ENCODE results near the gene RMDN3.

RMDN3 gene

DNA sequence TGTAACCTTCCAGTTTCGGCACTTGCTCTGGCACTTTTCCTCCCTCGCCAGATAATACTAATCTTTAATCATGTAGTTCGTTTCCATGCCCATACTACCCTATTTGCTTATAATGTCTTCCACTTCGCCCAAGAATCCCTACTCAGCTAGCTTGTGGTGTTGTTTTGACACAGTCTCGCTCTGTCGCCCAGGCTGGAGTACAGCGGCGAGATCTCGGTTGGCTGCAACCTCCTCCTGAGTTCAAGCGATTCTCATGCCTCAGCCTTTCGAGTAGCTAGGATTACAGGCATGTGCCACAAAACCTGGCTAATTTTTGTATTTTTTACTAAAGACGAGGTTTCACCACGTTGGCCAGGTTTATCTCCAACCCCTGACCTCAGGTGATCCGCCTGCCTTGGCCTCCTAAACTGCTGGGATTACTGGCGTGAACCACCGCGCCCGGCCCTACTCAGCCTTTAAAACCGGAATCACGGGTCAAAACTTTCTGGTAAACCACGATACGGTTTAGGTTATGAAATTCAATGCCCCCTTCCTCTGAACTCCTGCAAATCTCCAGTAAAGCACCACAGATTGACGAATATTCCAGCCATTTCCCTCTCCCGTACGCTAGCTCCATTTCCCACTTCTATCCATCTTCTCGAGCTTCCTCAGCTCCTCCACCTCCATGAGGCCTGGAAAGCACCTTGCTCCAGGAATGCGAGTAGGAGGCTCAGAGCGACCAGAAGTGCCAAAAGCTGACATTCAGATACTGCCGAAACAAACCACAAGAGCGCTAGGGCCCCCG lies 61.0 kb downstream of the RMDN3 start:
- DNase-seq, result no peak

DNA sequence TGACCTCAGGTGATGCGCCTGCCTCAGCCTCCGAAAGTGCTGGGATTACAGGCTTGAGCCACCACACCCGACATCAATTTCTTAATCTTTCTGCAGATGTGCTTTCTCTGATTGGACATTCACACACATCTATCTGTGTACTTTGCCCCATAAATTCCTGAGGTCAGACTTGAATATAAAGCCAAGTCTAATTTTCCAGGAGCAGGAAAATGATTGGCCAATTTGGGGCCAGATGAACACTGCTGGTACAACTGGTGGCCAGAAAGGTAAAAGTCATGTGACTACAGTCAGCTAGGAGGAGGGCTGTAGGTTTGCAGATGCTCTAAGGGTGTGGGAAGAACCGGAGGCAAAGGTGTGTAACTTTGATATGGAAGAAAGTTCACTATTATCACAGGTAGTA lies 63.3 kb downstream of the RMDN3 start:
- DNase-seq, result no peak

DNA sequence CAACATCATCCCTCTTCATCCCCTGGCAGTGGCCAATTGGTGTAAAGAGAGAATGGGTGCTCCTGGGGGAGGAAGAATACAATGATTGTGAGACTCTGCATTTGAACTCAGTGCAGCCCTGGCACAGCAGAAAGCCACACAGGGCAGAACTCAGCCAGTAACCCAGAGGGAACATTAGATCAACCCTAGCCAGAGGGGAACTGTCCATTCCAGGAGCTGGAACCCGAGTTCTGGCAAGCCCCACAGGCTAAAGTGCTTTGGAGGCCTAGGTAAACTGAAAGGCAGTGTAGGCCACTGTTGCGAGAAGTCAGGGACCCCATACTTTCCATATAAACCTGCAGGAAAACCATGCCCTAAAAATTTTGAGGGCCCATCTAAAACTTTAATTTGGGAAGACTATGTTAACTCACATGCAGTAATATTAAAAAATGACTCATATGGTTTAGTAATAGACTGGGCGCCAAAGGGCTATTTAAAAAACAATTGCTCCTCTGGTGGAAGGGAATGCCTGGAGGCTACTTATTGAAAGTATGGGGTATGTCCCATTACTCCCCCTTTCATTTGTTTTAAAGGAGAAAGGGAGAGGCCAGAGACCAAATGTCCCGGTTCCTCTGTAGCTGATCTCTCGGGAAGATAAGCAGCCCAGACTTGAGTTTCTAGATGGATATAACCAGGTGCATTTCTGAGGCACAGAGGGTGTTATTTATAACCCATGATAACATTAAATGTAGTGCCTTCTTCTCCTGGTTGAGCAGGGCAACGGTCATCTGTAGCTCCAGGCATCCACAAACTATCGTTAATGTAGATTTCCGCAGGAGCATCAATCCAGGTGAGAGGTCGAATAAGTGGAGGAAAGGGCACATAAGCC lies 65.9 kb downstream of the RMDN3 start:
- DNase-seq, result no peak

Measured in NCI-H345 (cell line).